ENCODE data around the gene GSG1L.

Gene GSG1L

GRCh38 chr16:27817038-27817437, 246.5 kb downstream of the GSG1L start:
- no peak for TF ChIP-seq CTCF (IDR thresholded peaks at IDR 0.05; ENCODE audit: control insufficient read depth, insufficient read depth, low read depth, low read length, missing control alignments)
- no peak overlapping the region for H3K4me3 ChIP-seq (ENCODE audit: control insufficient read depth, low read depth, low read length)

GRCh38 chr16:27816561-27816960, 247.0 kb downstream of the GSG1L start:
- no peak overlapping the region for H3K4me3 ChIP-seq (ENCODE audit: control insufficient read depth, low read depth, low read length)
- no peak for TF ChIP-seq CTCF (IDR thresholded peaks at IDR 0.05; ENCODE audit: control insufficient read depth, insufficient read depth, low read depth, low read length, missing control alignments)
- no peak for DNase-seq (ENCODE audit: low read depth)

More at GRCh38 chr16:27817038-27817437, 246.5 kb downstream of the GSG1L start:
- no peak for DNase-seq (ENCODE audit: low read depth)

- H3K4me3 ChIP-seq (ENCODE audit: control insufficient read depth, low read depth, low read length), result no peak overlapping the region
- DNase-seq (ENCODE audit: low read depth), result no peak
- no peak for TF ChIP-seq CTCF (IDR thresholded peaks at IDR 0.05; ENCODE audit: control insufficient read depth, insufficient read depth, low read depth, low read length, missing control alignments)
Measured at GRCh38 chr16:27813591-27813990, 249.9 kb downstream of the GSG1L start.

GRCh38 chr16:27811881-27812280, 251.6 kb downstream of the GSG1L start:
- DNase-seq (ENCODE audit: low read depth), result no peak
- H3K4me3 ChIP-seq (ENCODE audit: control insufficient read depth, low read depth, low read length), result no peak overlapping the region
- no peak for TF ChIP-seq CTCF (IDR thresholded peaks at IDR 0.05; ENCODE audit: control insufficient read depth, insufficient read depth, low read depth, low read length, missing control alignments)

GRCh38 chr16:27806986-27807385, 256.5 kb downstream of the GSG1L start:
- DNase-seq (ENCODE audit: low read depth), result no peak
- TF ChIP-seq CTCF (IDR thresholded peaks at IDR 0.05; ENCODE audit: control insufficient read depth, insufficient read depth, low read depth, low read length, missing control alignments), result no peak
- no peak overlapping the region for H3K4me3 ChIP-seq (ENCODE audit: control insufficient read depth, low read depth, low read length)

GRCh38 chr16:27806388-27806787, 257.1 kb downstream of the GSG1L start:
- H3K4me3 ChIP-seq (ENCODE audit: control insufficient read depth, low read depth, low read length), result no peak overlapping the region
- no peak for DNase-seq (ENCODE audit: low read depth)
- no peak for TF ChIP-seq CTCF (IDR thresholded peaks at IDR 0.05; ENCODE audit: control insufficient read depth, insufficient read depth, low read depth, low read length, missing control alignments)

GRCh38 chr16:27805828-27806351, 257.6 kb downstream of the GSG1L start:
- no peak for TF ChIP-seq CTCF (IDR thresholded peaks at IDR 0.05; ENCODE audit: control insufficient read depth, insufficient read depth, low read depth, low read length, missing control alignments)
- no peak for DNase-seq (ENCODE audit: low read depth)

More at GRCh38 chr16:27805828-27806351, 257.6 kb downstream of the GSG1L start:
- H3K4me3 ChIP-seq (ENCODE audit: control insufficient read depth, low read depth, low read length), result no peak overlapping the region
